Karpas-422 (cell line): ENCODE results near the gene C14orf180. TPM values are rescaled to one million over a fixed set of nuclear protein-coding genes. Genes with fewer than 3 reads are reported as not detected.

Experiments
- DNase-seq: peaks from one replicate; pipeline ENCODE4 v3.0.0-alpha.2; 2015
- H2AFZ ChIP-seq: fragments of 200-600 bp; sonication (generic); 2 replicates; pipeline ENCODE4 v1.6.1; 2014; ENCODE audit warnings: antibody characterized with exemption, low read length, mixed read lengths
- H3K27ac ChIP-seq: fragments of 200-600 bp; sonication (generic); 2 replicates; pipeline ENCODE4 v1.5.1; 2014; ENCODE audit warnings: mild to moderate bottlenecking, low read length, moderate library complexity
- H3K27me3 ChIP-seq: fragments of 200-600 bp; sonication (generic); 2 replicates; pipeline ENCODE4 v1.6.1; 2014; ENCODE audit warnings: low read length, mixed read lengths
- H3K36me3 ChIP-seq: fragments of 200-600 bp; sonication (generic); 2 replicates; pipeline ENCODE4 v1.6.1; 2014; ENCODE audit warnings: low read length, mixed read lengths; ENCODE audit not compliant: insufficient read depth
- H3K4me1 ChIP-seq: fragments of 200-600 bp; sonication (generic); 2 replicates; pipeline ENCODE4 v1.6.1; 2014; ENCODE audit warnings: mild to moderate bottlenecking, low read length, mixed read lengths
- H3K4me2 ChIP-seq: fragments of 200-600 bp; sonication (generic); 2 replicates; pipeline ENCODE4 v1.6.1; 2014; ENCODE audit warnings: low read length, low read depth, mild to moderate bottlenecking; ENCODE audit not compliant: poor library complexity, severe bottlenecking
- H3K4me3 ChIP-seq: fragments of 200-600 bp; sonication (generic); 2 replicates; pipeline ENCODE4 v1.5.1; 2014; ENCODE audit warnings: mild to moderate bottlenecking, antibody characterized with exemption, low read length, mixed read lengths
- H3K79me2 ChIP-seq: fragments of 200-600 bp; sonication (generic); 2 replicates; pipeline ENCODE4 v1.6.1; 2014; ENCODE audit warnings: mild to moderate bottlenecking, low read length, mixed read lengths
- H3K9ac ChIP-seq: fragments of 200-600 bp; sonication (generic); 2 replicates; pipeline ENCODE4 v1.6.0; 2014; ENCODE audit warnings: low read length
- H3K9me2 ChIP-seq: fragments of 200-600 bp; sonication (generic), shearing (Covaris generic); replicated peaks from 2 replicates; pipeline ENCODE4 v1.6.0; 2014; ENCODE audit warnings: mild to moderate bottlenecking, low read length, moderate library complexity; ENCODE audit not compliant: insufficient read depth
- H3K9me3 ChIP-seq: fragments of 300-700, 200-600 bp; sonication (generic); 2 replicates; pipeline ENCODE4 v1.6.1; 2014; ENCODE audit warnings: low read length, mixed read lengths
- H4K20me1 ChIP-seq: fragments of 200-600 bp; sonication (generic); 2 replicates; pipeline ENCODE4 v1.6.1; 2014; ENCODE audit warnings: mild to moderate bottlenecking, antibody characterized with exemption, low read length, low read depth; ENCODE audit not compliant: insufficient read depth
- total RNA-seq: library from RNA; depleted of rRNA; stranded (reverse); fragments of >200 nt; shearing (Covaris generic); gene quantifications from 2 replicates; pipeline ENCODE4 v1.2.3, GENCODE V29; 2014; ENCODE audit warnings: low replicate concordance

C14orf180 gene
- total RNA-seq, 1 experiment from 2014 or later = not detected

GRCh38 chr14:104569435-104569834 is 10.1 kb upstream of the C14orf180 start:
- Histone ChIP-seq H3K4me1 (peaks cover 11% of the 10 kb centered on the region), H4K20me1 (no peaks in the 10 kb centered on the region; the same call in 1 of the 2 replicates), H3K36me3 (no peaks in the 10 kb centered on the region), H3K79me2 (no peaks in the 10 kb centered on the region), H2AFZ (no peak overlapping the region), H3K27me3 (no peaks in the 10 kb centered on the region), H3K9me3 (no peaks in the 10 kb centered on the region), H3K4me3 (no peak overlapping the region), H3K9me2 (no peaks in the 10 kb centered on the region), H3K27ac (no peak overlapping the region), H3K4me2 (no peak overlapping the region), H3K9ac (no peak overlapping the region)
- DNase-seq = no peak

GRCh38 chr14:104571246-104571645 is 8.3 kb upstream of the C14orf180 start:
- no peak overlapping the region for H3K4me3 ChIP-seq
- no peak overlapping the region for H3K27ac ChIP-seq
- H3K79me2 ChIP-seq = no peaks in the 10 kb centered on the region
- DNase-seq = no peak
- no peaks in the 10 kb centered on the region for H3K4me1 ChIP-seq
- H3K9me2 ChIP-seq = no peaks in the 10 kb centered on the region
- no peaks in the 10 kb centered on the region; the same call in 1 of the 2 replicates for H4K20me1 ChIP-seq
- no peaks in the 10 kb centered on the region for H3K27me3 ChIP-seq
- no peaks in the 10 kb centered on the region for H3K9me3 ChIP-seq
- no peak overlapping the region for H2AFZ ChIP-seq
- H3K9ac ChIP-seq = no peak overlapping the region
- no peaks in the 10 kb centered on the region for H3K36me3 ChIP-seq
- no peak overlapping the region for H3K4me2 ChIP-seq

- Histone ChIP-seq H3K9ac (no peak overlapping the region), H2AFZ (no peak overlapping the region), H3K4me1 (no peaks in the 10 kb centered on the region), H3K9me3 (no peaks in the 10 kb centered on the region), H3K4me2 (no peak overlapping the region), H4K20me1 (no peaks in the 10 kb centered on the region; the same call in 1 of the 2 replicates), H3K9me2 (no peaks in the 10 kb centered on the region), H3K4me3 (no peak overlapping the region), H3K27me3 (no peaks in the 10 kb centered on the region), H3K27ac (no peak overlapping the region), H3K36me3 (no peaks in the 10 kb centered on the region), H3K79me2 (no peaks in the 10 kb centered on the region)
- no peak for DNase-seq
These were observed 7.4 kb upstream of the C14orf180 start for GRCh38 chr14:104572024-104572626.

DNA sequence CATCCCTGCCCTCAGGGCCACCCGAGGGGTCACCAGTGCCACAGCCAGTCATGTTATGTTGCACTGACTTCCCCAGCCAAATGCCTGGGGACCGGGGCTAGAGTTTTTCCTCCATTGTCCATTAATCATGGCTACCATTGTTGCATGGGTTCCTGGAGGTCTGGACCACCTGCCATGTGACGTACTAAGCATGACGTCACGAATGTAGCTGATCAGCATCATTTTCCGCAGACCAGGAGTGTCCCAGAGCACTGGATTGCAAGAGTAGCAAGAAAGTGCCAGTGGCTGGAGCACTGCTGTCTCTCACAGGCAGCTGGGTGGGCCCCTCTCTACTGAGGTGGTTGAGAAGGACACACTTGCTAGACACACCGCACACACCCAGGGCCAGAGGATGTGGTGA is 6.9 kb upstream of the C14orf180 start:
- Histone ChIP-seq H3K9me3 (no peaks in the 10 kb centered on the region), H3K79me2 (no peaks in the 10 kb centered on the region), H3K4me2 (no peak overlapping the region), H2AFZ (no peak overlapping the region), H3K4me1 (no peaks in the 10 kb centered on the region), H3K27ac (no peak overlapping the region), H3K4me3 (no peak overlapping the region), H3K9me2 (no peaks in the 10 kb centered on the region), H4K20me1 (no peaks in the 10 kb centered on the region; the same call in 1 of the 2 replicates), H3K27me3 (no peaks in the 10 kb centered on the region), H3K36me3 (no peaks in the 10 kb centered on the region), H3K9ac (no peak overlapping the region)
- no peak for DNase-seq

DNA sequence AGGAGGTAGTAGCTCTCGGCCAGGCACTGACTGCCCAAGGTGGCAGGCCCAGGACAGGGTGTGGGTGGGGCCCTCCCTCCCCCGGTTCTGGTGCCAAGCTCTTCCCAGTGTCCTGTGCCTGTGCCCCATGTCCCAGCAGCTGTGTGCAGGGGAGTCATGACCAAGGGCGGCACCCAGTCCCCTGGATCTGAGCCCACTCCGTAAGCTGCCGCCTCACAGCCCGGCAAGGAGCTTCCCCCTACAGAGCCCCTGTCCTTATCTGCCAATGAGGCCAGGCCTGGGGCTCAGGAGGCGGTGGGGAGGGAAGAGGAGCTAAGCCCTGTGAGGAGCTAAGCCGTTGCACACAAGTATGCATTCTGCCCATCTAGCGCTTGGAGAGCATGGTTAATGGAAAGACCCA is 5.6 kb upstream of the C14orf180 start:
- Histone ChIP-seq H3K4me2 (no peak overlapping the region), H3K36me3 (no peaks in the 10 kb centered on the region), H4K20me1 (no peaks in the 10 kb centered on the region; the same call in 1 of the 2 replicates), H2AFZ (no peak overlapping the region), H3K9me2 (no peaks in the 10 kb centered on the region), H3K27ac (no peak overlapping the region), H3K79me2 (no peaks in the 10 kb centered on the region), H3K4me3 (no peak overlapping the region), H3K9me3 (no peaks in the 10 kb centered on the region), H3K27me3 (no peaks in the 10 kb centered on the region), H3K4me1 (no peaks in the 10 kb centered on the region), H3K9ac (no peak overlapping the region)
- no peak for DNase-seq

DNA sequence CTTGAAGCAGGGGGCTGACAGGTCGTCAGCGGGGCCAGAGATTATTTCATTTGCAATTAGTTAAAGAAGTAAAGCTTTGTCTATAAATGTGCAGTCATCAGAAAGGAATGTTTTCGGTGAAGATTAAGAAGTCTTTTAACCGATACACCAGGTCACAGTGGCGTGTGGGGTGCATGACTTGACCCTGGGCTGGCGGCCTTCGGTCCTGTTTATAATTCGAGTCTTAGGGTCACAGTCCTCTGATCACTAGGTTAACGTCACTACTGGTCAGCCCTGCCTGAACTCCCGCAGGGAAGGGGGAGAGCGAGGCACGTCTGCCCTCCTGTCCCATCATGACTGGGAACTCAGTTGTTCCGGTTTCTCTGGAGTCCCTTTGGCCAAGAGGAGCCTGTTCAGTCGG is 5.0 kb upstream of the C14orf180 start:
- no peak overlapping the region for H3K4me3 ChIP-seq
- H3K4me2 ChIP-seq = no peak overlapping the region
- H3K27me3 ChIP-seq = no peaks in the 10 kb centered on the region
- H3K36me3 ChIP-seq = no peaks in the 10 kb centered on the region
- H4K20me1 ChIP-seq = no peaks in the 10 kb centered on the region; the same call in 1 of the 2 replicates
- H3K9me3 ChIP-seq = no peaks in the 10 kb centered on the region
- no peak overlapping the region for H3K9ac ChIP-seq
- DNase-seq = no peak
- H2AFZ ChIP-seq = no peak overlapping the region
- H3K4me1 ChIP-seq = no peaks in the 10 kb centered on the region
- H3K27ac ChIP-seq = no peak overlapping the region
- H3K79me2 ChIP-seq = no peaks in the 10 kb centered on the region
- H3K9me2 ChIP-seq = no peaks in the 10 kb centered on the region

DNA sequence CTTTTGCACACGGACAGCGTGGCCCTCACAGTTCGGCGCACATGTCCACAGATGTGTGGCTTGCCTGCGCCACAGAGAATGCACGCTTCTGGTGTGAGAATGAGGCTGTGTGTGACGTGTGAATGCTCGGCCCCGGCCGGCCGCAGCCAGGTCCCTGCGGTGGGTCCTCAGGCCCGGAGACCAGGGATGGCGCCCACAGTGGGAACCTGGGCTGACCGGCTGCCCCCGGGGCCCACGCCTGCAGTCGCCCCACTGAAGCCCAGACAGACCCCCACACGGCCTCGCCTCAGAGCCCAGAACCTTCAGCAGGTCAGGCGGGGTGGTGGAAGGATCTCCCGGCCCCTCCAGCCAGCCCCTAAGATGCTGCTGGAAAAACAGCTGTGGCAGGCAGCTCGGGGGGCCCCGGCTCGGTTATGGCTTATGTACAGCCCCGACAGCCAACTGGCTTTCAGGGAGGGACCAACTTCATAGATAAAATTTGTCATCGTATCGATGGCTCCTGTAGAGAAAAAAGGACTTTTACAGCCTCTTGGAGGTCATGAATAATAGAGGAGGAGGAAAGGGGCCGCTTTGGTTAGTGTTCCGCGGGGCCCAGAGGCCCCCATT is 4.5 kb upstream of the C14orf180 start:
- H3K4me3 ChIP-seq = no peak overlapping the region
- no peaks in the 10 kb centered on the region; the same call in 1 of the 2 replicates for H4K20me1 ChIP-seq
- no peaks in the 10 kb centered on the region for H3K4me1 ChIP-seq
- H3K9me2 ChIP-seq = no peaks in the 10 kb centered on the region
- H2AFZ ChIP-seq = no peak overlapping the region
- H3K9me3 ChIP-seq = no peaks in the 10 kb centered on the region
- no peak overlapping the region for H3K9ac ChIP-seq
- no peak overlapping the region for H3K27ac ChIP-seq
- no peaks in the 10 kb centered on the region for H3K27me3 ChIP-seq
- no peaks in the 10 kb centered on the region for H3K79me2 ChIP-seq
- no peak for DNase-seq
- no peaks in the 10 kb centered on the region for H3K36me3 ChIP-seq
- no peak overlapping the region for H3K4me2 ChIP-seq

DNA sequence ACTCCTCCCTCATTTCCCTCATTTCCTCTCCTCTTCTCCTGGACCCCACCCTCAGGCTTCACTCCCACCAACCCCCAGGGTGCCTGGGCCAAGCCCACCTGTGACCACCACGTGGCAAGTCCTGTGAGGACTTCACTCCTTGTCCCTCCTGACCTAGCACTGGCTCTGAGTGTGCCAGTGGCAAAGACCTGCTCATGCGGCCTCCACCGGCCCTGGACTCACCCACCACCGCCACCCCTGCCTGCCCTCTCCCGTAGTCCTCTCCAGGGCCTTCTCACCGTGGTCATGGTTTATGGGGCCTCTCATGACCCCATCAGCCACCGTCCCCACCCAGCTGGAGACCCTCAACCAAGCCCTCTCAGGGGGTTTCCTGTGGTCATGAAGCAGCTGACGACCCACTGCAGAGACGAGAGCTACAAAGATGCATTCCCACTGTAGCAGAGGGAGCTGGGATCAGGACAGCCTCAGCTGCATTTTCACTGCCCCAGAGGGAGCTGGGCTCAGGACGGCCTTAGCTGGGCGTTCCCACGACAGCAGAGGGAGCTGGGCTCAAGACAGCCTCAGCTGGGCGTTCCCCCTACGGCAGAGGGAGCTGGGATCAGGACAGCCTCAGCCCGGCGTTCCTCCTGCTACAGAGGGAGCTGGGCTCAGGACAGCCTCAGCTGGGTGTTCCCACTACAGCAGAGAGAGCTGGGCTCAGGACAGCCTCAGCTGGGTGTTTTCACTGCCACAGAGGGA is 3.2 kb upstream of the C14orf180 start:
- H3K4me1 ChIP-seq = no peaks in the 10 kb centered on the region
- H3K9me2 ChIP-seq = no peaks in the 10 kb centered on the region
- no peak overlapping the region for H3K27ac ChIP-seq
- no peak overlapping the region for H2AFZ ChIP-seq
- no peak for DNase-seq
- H3K79me2 ChIP-seq = no peaks in the 10 kb centered on the region
- no peak overlapping the region for H3K4me2 ChIP-seq
- no peak overlapping the region for H3K9ac ChIP-seq
- H4K20me1 ChIP-seq = peaks cover 8% of the 10 kb centered on the region
- no peaks in the 10 kb centered on the region for H3K9me3 ChIP-seq
- H3K4me3 ChIP-seq = no peak overlapping the region
- no peaks in the 10 kb centered on the region for H3K27me3 ChIP-seq
- no peaks in the 10 kb centered on the region for H3K36me3 ChIP-seq
